Hematopoietic multipotent progenitor cell treated with erythropoietin and hydrocortisone succinate and interleukin-3 and kit ligand, for 17 days (in vitro differentiated cells): Measurements from ENCODE around the gene PLD4.
"Not testable (repeated sequence)": the region's sequence is repeated elsewhere in the genome, so short reads cannot be mapped to it uniquely, and the experiment has no call there.

Experiments
- DNase-seq: peaks from one replicate; pipeline ENCODE4 v3.0.0-alpha.2; 2015; ENCODE audit warnings: low spot score

The PLD4 gene

DNA sequence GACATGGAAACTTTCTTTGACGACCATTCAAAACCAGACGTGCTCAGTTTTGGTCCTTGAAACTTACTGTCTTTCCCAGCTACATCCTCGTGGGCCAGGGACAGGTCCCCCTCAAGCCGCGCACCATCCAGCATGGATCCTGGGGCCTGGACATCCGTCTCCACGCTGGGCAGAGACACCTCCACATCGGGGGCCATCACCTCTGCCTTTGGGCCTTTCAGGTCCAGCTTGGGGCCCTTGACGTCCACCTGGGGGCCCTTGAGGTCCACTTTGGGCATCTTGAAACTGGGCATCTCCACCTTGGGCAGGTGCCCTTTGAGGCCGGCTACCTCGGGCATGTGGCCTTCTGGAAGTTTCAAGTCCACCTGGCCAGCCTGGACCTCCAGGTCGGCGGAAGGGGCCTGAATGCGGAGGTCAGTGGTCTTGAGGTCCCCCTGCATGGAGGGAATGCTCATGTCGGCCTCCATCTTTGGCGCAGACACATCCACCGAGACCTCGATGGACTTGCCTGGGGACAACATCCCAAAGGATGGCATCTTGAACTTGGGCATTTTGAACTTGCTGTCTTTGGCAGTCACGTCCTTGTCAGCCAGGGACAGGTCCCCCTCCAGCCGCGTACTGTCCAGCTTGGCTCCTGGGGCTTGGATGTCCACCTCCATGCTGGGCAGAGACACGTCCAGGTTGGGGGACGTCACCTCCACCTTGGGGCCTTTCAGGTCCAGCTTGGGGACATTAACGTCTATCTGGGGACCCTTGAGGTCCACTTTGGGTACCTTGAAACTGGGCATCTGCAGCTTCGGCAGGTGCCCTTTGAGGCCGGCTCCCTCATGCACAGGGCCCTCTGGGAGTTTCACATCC is 17.1 kb downstream of the PLD4 start:
- no peak for DNase-seq

DNA sequence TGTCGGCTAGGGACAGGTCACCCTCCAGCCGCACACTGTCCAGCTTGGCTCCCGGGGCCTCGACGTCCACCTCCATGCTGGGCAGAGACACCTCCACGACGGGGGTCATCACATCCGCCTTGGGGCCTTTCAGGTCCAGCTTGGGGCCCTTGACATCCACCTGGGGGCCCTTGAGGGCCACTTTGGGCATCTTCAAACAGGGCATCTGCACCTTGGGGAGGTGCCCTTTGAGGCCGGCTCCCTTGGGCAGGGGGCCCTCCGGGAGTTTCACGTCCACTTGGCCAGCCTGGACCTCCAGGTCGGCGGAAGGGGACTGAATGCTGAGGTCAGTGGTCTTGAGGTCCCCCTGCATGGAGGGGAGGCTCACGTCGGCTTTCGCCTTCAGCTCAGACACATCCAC is 17.9 kb downstream of the PLD4 start:
- no peak for DNase-seq

DNA sequence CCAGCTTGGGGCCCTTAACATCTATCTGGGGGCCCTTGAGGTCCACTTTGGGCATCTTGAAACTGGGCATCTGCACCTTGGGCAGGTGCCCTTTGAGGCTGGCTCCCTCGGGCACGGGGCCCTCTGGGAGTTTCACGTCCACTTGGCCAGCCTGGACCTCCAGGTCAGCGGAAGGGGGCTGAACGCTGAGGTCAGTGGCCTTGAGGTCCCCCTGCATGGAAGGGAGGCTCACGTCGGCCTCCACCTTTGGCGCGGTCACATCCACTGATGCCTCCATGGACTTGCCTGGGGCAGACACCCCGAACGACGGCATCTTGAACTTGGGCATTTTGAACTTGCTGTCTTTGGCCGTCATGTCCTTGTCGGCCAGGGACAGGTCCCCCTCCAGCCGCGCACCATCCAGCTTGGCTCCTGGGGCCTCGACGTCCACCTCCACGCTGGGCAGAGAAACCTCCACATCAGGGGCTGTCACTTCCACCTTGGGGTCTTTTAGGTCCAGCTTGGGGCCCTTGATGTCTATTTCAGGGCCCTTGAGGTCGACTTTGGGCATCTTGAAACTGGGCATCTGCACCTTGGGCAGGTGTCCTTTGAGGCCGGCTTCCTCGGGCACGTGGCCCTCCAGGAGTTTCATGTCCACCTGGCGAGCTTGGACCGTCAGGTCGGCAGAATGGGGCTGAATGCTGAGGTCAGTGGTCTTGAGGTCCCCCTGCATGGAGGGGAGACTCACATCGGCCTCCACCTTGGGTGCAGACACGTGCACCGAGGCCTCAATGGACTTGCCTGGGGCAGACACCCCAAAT is 18.7 kb downstream of the PLD4 start:
- DNase-seq, result not testable (repeated sequence)

DNA sequence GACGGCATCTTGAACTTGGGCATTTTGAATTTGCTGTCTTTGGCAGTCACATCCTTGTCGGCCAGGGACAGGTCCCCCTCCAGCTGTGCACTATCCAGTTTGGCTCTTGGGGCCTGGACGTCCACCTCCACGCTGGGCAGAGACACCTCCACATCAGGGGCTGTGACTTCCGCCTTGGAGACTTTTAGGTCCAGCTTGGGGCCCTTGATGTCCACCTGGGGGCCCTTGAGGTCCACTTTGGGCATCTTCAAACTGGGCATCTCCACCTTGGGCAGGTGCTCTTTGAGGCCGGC is 19.3 kb downstream of the PLD4 start:
- not testable (repeated sequence) for DNase-seq

DNA sequence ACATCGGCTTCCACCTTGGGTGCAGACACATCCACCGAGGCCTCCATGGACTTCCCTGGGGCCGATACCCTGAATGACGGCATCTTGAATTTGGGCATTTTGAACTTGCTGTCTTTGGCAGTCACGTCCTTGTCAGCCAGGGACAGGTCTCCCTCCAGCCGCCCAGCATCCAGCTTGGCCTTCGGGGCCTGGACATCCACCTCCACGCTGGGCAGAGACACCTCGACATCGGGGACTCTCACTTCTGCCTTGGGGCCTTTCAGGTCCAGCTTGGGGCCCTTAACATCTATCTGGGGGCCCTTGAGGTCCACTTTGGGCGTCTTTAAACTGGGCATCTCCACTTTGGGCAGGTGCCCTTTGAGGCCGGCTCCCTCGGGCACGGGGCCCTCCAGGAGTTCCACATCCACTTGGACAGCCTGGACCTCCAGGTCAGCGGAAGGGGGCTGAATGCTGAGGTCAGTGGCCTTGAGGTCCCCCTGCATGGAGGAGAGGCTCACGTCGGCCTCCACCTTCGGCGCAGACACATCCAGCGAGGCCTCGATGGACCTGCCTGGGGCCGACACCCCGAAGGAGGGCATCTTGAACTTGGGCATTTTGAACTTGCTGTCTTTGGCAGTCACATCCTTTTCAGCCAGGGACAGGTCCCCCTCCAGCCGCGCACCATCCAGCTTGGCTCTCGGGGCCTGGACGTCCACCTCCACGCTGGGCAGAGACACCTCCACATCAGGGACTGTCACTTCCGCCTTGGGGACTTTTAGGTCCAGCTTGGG is 19.9 kb downstream of the PLD4 start:
- DNase-seq, result not testable (repeated sequence)

DNA sequence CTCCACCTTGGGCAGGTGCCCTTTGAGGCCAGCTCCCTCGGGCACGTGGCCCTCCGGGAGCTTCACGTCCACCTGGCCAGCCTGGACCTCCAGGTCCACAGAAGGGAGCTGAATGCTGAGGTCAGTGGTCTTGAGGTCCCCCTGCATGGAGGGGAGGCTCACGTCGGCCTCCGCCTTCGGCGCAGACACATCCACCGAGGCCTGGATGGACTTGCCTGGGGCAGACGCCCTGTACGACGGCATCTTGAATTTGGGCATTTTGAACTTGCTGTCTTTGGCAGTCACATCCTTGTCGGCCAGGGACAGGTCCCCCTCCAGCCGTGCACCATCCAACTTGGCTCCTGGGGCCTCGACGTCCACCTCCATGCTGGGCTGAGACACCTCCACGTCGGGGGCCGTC is 20.6 kb downstream of the PLD4 start:
- DNase-seq, result not testable (repeated sequence)

DNA sequence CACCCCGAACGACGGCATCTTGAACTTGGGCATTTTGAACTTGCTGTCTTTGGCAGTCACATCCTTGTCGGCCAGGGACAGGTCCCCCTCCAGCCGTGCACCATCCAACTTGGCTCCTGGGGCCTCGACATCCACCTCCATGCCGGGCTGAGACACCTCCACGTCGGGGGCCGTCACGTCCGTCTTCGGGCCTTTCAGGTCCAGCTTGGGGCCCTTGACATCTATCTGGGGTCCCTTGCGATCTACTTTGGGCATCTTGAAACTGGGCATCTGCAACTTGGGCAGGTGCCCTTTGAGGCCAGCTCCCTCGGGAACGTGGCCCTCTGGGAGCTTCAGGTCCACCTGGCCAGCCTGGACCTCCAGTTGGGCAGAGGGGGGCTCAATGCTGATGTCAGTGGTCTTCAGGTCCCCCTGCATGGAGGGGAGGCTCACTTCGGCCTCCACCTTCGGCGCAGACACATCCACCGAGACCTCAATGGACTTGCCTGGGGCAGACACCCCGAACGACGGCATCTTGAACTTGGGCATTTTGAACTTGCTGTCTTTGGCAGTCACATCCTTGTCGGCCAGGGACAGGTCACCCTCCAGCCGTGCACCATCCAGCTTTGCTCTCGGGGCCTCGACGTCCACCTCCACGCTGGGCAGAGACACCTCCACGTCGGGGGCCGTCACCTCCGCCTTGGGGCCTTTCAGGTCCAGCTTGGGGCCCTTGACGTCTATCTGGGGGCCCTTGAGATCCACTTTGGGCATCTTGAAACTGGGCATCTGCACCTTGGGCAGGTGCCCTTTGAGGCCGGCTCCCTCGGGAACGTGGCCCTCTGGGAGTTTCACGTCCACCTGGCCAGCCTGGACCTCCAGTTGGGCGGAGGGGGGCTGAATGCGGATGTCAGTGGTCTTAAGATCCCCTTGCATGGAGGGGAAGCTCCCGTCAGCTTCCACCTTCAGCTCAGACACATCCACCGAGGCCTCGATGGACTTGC is 21.6 kb downstream of the PLD4 start:
- DNase-seq, result not testable (repeated sequence)

DNA sequence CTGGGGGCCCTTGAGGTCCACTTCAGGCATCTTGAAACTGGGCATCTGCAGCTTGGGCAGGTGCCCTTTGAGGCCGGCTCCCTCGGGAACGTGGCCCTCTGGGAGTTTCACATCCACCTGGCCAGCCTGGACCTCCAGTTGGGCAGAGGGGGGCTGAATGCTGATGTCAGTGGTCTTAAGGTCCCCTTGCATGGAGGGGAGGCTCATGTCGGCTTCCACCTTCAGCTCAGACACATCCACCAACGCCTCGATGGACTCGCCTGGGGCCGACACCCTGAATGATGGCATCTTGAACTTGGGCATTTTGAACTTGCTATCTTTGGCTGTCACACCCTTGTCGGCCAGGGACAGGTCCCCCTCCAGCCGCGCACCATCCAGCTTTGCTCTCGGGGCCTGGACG is 22.5 kb downstream of the PLD4 start:
- not testable (repeated sequence) for DNase-seq

DNA sequence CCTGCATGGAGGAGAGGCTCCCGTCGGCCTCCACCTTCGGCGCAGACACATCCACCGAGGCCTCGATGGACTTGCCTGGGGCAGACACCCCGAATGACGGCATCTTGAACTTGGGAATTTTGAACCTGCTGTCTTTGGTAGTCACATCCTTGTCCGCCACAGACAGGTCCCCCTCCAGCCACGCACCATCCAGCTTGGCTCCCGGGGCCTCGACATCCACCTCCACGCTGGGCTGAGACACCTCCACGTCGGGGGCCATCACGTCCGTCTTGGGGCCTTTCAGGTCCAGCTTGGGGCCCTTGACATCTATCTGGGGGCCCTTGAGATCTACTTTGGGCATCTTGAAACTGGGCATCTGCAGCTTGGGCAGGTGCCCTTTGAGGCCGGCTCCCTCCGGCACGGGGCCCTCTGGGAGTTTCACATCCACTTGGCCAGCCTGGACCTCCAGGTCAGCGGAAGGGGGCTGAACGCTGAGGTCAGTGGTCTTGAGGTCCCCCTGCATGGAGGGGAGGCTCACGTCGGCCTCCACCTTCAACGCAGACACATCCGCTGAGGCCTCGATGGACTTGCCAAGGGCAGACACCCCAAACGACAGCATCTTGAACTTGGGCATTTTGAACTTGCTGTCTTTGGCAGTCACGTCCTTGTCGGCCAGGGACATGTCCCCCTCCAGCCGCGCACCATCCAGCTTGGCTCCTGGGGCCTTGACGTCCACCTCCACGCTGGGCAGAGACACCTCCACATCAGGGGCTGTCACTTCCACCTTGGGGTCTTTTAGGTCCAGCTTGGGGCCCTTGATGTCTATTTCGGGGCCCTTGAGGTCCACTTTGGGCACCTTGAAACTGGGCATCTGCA is 23.4 kb downstream of the PLD4 start:
- DNase-seq, result not testable (repeated sequence)

DNA sequence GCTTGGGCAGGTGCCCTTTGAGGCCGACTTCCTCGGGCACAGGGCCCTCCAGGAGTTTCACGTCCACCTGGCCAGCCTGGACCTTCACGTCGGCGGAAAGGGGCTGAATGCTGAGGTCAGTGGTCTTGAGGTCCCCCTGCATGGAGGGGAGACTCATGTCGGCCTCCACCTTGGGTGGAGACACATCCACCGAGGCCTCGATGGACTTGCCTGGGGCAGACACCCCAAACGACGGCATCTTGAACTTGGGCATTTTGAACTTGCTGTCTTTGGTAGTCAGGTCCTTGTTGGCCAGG is 24.0 kb downstream of the PLD4 start:
- DNase-seq, result no peak

DNA sequence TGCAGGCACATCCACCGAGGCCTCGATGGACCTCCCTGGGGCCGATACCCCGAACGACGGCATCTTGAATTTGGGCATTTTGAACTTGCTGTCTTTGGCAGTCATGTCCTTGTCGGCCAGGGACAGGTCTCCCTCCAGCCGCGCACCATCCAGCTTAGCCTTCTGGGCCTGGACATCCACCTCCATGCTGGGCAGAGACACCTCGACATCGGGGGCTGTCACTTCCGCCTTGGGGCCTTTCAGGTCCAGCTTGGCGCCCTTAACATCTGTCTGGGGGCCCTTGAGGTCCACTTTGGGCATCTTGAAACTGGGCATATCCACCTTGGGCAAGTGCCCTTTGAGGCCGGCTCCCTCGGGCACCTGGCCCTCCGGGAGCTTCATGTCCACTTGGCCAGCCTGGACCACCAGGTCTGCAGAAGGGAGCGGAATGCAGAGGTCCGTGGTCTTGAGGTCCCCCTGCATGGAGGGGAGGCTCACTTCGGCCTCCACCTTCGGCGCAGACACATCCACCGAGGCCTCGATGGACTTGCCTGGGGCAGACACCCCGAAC is 24.8 kb downstream of the PLD4 start:
- not testable (repeated sequence) for DNase-seq

DNA sequence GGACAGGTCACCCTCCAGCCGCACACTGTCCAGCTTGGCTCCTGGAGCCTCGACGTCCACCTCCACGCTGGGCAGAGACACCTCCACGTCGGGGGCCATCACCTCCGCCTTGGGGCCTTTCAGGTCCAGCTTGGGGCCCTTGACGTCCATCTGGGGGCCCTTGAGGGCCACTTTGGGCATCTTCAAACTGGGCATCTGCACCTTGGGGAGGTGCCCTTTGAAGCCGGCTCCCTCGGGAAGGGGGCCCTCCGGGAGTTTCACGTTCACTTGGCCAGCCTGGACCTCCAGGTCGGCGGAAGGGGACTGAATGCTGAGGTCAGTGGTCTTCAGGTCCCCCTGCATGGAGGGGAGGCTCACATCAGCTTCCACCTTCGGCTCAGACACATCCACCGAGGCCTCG is 25.3 kb downstream of the PLD4 start:
- DNase-seq, result no peak

DNA sequence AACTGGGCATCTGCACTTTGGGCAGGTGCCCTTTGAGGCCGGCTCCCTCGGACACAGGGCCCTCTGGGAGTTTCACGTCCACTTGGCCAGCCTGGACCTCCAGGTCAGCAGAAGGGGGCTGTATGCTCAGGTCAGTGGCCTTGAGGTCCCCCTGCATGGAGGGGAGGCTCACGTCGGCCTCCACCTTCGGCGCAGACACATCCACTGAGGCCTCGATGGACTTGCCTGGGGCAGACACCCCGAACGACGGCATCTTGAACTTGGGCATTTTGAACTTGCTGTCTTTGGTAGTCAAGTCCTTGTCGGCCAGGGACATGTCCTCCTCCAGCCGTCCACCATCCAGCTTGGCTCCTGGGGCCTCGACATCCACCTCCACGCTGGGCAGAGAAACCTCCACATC is 26.0 kb downstream of the PLD4 start:
- not testable (repeated sequence) for DNase-seq

DNA sequence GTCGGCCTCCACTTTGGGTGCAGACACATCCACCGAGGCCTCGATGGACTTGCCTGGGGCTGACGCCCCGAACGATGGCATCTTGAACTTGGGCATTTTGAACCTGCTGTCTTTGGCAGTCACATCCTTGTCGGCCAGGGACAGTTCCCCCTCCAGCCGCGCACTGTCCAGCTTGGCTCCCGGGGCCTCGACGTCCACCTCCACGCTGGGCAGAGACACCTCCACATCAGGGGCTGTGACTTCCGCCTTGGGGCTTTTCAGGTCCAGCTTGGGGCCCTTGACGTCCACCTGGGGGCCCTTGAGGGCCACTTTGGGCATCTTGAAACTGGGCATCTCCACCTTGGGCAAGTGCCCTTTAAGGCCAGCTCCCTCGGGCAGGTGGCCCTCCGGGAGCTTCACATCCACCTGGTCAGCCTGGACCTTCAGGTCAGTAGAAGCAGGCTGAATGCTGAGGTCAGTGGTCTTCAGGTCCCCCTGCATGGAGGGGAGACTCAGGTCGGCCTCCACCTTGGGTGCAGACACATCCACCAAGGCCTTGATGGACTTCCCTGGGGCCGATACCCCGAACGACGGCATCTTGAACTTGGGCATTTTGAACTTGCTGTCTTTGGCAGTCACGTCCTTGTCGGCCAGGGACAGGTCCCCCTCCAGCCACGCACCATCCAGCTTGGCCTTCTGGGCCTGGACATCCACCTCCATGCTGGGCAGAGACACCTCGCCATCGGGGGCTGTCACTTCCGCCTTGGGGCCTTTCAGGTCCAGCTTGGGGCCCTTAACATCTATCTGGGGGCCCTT is 27.4 kb downstream of the PLD4 start:
- DNase-seq, result not testable (repeated sequence)

DNA sequence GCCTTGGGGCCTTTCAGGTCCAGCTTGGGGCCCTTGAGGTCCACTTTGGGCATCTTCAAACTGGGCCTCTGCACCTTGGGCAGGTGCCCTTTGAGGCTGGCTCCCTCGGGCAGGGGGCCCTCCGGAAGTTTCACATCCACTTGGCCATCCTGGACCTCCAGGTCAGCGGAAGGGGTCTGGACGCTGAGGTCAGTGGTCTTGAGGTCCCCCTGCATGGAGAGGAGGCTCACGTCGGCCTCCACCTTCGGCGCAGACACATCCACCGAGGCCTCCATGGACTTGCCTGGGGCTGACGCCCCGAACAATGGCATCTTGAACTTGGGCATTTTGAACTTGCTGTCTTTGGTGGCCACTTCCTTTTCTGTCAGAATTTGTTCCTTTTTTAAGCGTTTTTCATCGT is 28.4 kb downstream of the PLD4 start:
- no peak for DNase-seq

DNA sequence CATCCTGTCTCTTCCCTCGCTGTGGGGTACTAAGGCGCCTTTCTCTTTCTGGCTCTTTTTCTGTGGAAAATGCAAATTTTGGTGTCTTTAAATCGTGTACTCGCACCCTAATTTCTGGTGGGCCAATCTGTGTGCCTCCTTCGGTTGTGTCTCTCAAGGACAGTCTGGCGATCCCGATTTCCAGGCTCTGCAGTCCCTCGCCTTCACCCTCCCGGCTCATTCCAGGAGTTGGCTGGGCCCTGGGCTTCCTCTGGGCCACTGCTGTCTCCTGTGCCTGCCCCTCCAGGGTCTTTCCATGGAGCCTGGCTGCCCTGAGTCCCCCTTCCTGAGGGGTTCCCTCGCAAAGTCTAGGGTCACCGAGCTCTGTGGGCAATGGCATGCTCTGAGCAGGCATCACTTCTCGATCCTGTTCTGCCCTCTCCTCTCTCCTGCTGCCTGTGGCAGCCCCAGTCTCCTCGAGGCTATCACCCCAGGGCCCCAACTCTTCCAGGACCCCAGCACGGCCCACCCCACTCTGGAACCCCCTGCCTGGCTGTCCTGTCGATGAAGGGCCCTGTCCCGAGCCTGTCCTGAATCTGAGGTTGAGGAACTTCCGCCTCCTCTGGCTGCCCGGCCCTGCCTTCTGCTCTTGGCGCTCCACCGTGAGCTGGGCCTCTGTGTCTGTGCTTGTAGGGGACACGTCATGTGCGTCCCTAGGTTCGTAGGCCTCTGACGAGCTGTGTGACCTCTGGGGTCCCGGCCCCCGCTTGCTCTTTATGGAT is 29.4 kb downstream of the PLD4 start:
- DNase-seq, result no peak

DNA sequence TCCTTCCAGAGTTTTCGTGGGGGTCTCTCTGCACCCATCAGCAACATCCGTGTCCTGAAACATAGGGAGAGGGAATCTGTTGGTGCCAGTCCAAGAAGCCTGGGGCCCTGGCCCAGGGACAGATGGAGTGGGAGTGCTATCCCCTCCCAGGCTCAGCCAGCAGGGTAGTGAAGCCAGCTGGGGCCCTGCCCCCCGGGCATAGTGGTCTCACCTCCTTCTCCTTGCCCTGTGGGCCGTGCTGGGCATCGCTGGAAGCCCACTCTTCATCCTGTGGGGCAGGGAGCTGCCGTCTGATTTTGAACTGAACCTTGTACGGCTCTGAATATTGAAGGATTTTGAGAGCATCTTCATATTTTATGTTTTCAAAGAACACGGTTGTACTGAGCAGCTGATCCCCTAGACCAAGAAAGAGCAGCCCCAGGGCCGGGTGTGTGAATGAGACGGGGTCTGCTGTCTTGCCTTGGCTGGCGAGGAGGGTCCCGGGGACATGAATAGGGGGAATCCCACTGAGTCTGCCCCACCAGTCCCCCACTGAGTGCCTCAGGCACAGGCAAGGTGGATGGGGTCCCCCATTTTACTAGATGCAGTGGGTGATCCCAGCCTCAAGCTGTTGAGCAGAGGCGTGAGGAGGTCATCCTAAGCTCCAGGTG is 30.2 kb downstream of the PLD4 start:
- no peak for DNase-seq

DNA sequence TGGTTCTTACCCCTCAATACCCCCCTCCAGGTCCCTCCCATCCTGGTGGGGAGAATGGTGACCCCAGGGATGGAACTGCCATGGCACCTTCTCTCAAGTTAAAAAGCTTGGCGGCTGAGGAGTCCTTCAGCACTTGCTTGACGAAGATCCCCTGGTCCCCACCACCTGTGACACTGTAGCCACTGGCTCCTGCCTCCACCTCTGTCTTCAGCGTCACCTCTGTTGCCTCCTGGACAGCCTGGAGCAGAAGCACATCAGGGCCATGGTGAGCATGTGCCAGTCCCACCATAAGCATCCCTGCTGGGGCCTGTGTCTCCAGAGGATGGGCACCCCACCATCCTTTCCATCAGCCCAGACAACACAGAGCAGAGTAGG is 30.7 kb downstream of the PLD4 start:
- DNase-seq, result no peak
